ENCODE data around the gene ITGBL1.

The ITGBL1 gene

DNA sequence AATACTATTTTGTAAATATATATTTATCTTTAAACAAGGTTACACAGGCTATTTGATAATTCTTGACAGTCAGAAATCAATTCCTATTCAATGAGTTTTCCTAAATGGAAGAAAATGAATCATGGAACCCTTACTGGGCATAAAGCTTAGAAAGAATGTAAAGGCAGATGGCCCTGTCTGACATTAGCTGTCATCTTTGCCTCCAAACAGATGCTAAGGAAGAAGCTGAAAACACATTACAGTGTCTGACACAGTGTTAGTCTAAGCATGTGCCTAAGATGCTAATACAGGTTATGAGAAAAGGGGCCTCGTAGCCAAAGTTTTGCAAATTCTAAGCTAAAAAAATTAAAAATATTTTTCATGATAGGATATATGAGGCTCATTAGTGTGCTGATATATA, 112.8 kb downstream of the ITGBL1 start:
- DNase-seq (ENCODE audit: low read depth in 2 of 2), result no peak

GRCh38 chr13:101567841-101568240, 115.4 kb downstream of the ITGBL1 start:
- DNase-seq (ENCODE audit: low read depth in 2 of 2), result no peak

- no peak for DNase-seq (ENCODE audit: low read depth in 2 of 2)
Measured at GRCh38 chr13:101569807-101570206, 117.3 kb downstream of the ITGBL1 start.

DNA sequence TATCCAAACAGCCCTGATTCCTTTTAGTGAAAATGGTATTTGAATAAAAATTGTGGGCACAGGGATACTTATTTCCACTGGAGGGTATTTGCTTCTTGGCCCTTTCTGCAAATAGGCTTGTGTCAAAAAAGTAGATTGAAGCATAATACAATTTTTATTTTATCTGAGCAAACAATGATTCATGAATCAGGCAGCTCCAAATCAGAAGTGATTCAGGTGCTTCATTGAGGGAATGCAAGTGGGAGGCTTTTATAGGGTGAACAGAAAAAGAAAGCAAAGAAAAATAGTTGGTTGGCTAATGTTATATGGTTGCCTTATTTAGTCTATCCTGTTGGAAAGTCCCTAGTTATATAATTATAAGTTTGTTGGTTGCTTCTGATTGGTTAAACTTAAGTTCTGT, 117.9 kb downstream of the ITGBL1 start:
- no peak for DNase-seq (ENCODE audit: low read depth in 2 of 2)

DNA sequence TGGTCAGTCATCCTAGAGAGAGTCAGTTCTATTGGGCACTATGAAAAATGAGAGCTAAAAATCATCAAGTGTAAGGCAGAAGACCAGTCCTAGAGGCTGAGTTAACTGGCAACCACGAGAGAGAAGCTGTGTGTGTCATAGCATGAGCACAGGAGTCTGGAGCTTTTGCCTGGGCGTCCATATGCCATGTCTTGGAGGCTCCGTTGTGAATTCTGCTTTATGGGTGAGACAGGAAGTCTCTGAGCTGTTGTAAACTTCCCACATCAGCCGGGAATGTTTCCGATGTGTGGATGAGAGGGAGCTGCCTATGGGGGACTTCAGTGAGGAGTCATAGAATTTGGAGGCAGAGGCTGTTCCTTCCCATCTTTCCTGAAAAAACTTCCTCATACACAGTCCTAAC, 120.0 kb downstream of the ITGBL1 start:
- no peak for DNase-seq (ENCODE audit: low read depth in 2 of 2)

DNA sequence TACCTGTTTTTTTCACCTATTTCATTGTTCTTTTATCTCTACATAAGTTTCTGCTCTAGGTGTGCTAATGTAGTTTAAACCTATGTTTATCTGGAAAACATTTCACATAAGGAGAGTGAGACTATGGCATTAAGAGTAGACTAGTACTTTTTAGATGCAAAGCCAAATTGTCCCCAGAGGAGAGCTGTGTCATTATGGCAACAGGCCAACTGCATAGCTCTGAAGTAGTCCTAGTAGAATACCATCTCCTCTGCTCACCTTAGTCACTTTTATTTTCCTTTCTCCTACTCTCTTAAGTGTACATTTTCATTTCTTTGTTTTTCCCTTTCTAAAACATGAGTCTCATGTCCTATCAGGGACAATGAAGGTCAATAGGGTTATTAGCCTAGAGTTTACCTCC, 123.1 kb downstream of the ITGBL1 start:
- DNase-seq (ENCODE audit: low read depth in 2 of 2), result no peak

DNA sequence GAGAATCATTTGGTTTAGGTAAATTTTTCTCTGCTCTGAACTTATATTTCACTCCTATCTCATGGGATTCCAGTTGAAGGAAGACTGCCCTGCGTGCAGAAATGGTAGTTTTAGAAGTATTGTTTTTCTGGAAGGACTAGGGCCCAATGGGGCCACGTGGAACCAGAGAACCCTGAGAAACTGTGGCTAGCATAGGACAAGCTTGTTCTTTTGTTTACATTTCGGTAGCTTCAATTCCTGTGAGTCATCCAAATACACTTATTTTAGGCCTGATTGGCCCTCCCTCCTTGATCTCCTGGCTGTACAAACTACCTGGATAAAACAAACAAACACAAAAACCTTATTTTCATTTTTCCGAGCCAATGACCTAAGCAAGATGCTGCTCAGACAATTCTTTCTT, 124.0 kb downstream of the ITGBL1 start:
- no peak for DNase-seq (ENCODE audit: low read depth in 2 of 2)

DNA sequence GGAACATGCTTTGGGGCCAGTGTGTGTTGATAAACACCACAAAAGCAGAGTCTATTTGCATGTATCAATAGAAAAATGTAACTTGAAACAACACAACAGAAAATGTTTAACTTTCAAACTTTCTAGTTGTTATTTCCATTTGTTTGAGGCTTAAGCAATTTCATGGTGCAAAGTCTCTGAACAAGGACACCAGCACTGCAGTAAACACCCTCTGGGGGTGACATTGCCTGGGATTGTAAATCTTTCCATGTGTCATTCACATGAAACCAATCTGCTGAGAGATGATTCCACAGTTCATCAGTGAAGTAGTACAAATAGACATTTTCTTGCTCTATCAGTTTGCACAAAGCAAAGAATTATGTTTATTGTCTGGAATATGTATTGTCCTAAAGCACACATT, 124.5 kb downstream of the ITGBL1 start:
- DNase-seq (ENCODE audit: low read depth in 2 of 2), result no peak

DNA sequence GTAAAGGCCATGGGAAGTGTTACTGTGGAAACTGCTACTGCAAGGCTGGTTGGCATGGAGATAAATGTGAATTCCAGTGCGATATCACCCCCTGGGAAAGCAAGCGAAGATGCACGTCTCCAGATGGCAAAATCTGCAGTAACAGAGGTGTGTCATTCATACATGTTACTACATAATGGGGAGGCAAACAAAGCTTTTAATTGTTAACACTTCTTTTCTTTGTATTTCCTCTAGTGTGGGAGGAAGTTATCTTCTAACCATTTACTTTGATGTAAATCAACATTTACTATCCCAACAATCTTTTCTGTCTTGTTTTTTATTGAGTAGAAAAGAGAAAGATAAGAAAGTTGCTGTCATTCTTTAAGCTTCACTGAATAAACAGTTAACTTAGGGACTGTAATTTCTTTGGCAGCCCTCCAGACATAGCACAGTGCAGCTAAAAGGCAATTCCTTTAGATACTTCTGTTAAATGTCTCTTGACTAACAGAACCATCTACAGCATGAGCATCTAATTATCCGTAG, 126.9 kb downstream of the ITGBL1 start:
- no peak for DNase-seq (ENCODE audit: low read depth in 2 of 2)

GRCh38 chr13:101584331-101584730, 131.9 kb downstream of the ITGBL1 start:
- DNase-seq (ENCODE audit: low read depth in 2 of 2), result no peak

DNA sequence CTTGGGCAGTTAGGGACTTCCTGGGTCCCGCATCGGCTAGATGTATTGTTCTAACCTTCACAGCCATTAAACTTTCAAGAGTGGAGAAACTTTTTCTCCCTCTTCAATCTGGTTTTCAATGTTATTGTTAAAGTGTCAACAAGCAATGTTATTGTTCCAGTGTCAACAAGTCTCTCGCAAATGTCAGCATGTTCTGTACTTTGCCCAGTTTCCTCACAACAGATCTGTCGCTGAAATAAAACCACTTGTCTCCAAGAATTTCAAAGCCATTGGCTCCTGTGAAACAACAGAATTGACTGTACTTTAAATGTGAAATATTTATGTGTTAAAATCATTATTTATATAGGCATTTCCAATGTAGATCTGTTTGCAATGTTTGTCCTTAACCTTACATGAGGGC, 138.0 kb downstream of the ITGBL1 start:
- DNase-seq (ENCODE audit: low read depth in 2 of 2), result no peak

DNA sequence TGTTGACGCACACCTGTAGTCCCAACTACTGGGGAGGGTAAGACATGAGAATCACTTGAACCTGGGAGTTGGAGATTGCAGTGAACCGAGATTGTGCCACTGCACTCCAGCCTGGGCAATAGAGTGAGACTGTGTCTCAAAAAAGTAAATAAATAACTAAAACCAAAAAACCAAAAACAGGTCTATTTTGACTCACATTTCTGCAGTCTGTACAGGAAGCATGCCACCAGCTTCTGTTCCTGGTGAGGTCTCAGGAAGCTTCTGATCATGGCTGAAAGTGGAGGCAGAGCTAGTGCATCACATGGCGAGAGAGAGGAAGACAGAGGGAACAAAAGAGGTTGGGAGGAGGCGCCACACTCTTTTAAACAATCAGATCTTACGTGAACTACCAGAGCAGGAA, 142.5 kb downstream of the ITGBL1 start:
- DNase-seq (ENCODE audit: low read depth in 2 of 2), result no peak

DNA sequence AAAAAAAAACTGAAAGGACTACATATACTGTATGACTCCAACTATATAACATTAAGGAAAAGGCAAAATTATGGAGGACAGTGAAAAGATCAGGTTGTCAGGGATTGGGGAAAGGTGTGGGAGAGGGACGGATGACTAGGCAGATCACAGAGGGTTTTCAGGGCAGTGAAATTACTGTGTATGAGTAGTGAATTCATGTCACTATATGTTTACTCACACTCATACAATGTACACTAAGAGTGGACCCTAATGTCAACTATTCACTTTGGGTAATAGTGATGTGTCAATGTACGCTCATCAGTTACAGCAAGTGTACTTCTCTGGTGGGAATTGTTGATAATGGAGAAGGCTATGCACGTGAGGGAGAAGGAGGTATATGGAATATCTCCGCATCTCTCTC, 144.3 kb downstream of the ITGBL1 start:
- no peak for DNase-seq (ENCODE audit: low read depth in 2 of 2)

- DNase-seq (ENCODE audit: low read depth in 2 of 2), result no peak
Measured at GRCh38 chr13:101611491-101612475, 159.3 kb downstream of the ITGBL1 start.

GRCh38 chr13:101612735-101613134, 160.3 kb downstream of the ITGBL1 start:
- no peak for DNase-seq (ENCODE audit: low read depth in 2 of 2)

- no peak for DNase-seq (ENCODE audit: low read depth in 2 of 2)
Measured at GRCh38 chr13:101614491-101614890, 162.0 kb downstream of the ITGBL1 start.

DNA sequence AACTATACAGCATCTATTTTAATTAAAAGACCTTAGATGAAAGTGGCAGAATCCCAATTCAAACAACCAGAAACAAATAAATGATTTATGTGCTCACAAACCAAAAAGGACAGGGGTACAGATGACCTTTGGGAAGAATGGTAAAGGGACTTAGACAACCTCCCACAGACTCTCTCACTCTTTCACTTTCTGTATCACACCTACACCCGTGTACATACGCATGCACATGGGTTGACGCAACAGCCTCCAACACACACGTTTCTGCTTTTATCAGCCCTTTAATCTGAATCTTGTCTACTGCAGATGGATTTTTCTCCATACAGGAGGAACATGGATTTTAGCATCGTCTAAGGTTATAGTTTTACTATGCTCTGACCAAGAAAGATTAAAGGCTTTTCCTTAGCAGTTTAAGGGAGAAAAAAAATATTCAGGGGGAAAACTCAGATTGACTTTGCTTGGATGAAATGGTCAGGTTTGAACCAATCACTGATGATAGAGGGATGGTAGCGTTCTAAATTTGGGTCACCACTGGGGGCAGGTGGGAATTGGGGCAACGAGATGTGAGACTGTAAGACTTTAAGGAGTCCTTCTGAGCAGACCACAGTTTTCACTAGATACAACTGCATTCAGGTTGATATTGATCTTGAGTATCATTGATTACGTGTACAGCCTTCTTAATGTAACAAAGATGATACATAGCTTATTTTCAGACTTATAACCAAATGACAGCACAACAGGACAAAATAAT, 166.1 kb downstream of the ITGBL1 start:
- DNase-seq (ENCODE audit: low read depth in 2 of 2), result no peak

DNA sequence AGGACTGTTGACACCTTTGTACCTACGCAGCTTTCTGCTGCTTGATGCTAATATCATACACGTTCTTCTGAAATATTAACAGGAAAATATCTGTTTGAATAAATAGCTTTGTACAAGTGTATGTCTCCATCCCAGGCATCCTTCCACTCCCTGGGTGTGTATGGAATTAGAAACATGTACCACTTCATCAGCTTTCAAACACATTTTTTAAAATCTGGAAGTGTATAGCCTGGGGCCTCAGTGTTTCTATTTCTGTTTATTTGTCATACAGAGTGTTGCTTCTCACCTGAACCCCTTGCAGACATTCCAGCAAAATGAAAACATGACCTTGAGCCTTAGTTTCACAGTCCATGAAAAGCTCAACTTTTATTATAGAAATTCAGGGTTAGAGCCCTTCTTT, 168.6 kb downstream of the ITGBL1 start:
- DNase-seq (ENCODE audit: low read depth in 2 of 2), result no peak

DNA sequence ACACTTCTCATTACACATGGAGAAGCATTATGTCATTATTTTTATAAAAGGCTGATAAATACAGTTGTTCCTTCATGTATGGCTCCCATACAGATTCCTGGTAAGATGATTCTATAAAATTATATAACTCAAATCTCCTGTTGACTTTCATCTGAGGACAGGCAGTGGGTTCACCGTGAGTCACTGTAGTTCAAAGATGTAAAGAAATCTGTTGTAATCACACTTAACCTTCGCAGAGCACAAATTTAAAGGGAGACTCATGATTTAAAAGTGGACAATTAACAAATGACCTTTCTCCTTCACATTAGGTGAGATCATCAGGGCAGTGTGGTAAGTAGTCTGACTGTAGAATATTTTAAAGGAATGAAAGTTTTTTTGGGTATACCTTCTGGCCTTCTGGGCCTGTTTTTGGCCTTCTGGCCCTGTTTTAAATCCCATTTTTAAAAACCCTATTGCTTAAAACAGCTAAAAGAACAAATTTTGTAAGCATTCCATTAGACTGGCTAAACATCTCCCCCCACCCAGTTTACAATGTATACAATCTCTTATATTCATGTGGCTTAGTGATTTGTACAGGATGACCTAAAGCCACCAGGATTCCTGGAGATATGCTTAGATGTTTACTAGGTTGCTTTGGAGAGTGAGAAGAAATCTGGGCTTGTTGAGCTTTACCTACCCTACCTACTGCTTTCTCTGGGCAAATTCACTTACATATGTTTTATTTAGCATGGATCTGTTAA, 171.2 kb downstream of the ITGBL1 start:
- DNase-seq (ENCODE audit: low read depth in 2 of 2), result no peak

- no peak for DNase-seq (ENCODE audit: low read depth in 2 of 2)
Measured at GRCh38 chr13:101624210-101624922, 171.9 kb downstream of the ITGBL1 start.

GRCh38 chr13:101624981-101625380, 172.5 kb downstream of the ITGBL1 start:
- DNase-seq (ENCODE audit: low read depth in 2 of 2), result no peak

Data from stimulated activated CD8-positive, alpha-beta memory T cell treated with anti-CD3 and anti-CD28 coated beads, Interleukin-7, amount 100 ng/mL, for 1 hour (primary cell).